Endothelial cell of umbilical vein (primary cell): ENCODE data around the gene FABP1. TPM values are rescaled to one million over a fixed set of nuclear protein-coding genes. Genes with fewer than 3 reads are reported as not detected.

ENCODE experiments used
- BruUV-seq: library from RNA; stranded (reverse); fragments of 400-500 nt; replicated peaks from 2 replicates; lab custom pipeline; 2021; lab: Mats Ljungman, UMichigan
- CTCF ChIA-PET: fragments of 300-600, 350-600 bp; sonication (Branson Sonifier 250); formaldehyde crosslinking; loops from one replicate; lab custom pipeline; 2021; ENCODE audit warnings: antibody characterized with exemption, inconsistent platforms; lab: Charles Lee
- POLR2A ChIA-PET: fragments of 300-600, 350-600 bp; sonication (Branson Sonifier 250); formaldehyde crosslinking; loops from one replicate; lab custom pipeline; 2021; ENCODE audit warnings: antibody characterized with exemption, inconsistent platforms; lab: Charles Lee
- DNase-seq: peaks from one replicate; pipeline ENCODE4 v3.0.0-alpha.2; 2011; ENCODE audit warnings: low read depth, low spot score
- FAIRE-seq: peaks from 2 replicates; lab custom pipeline; 2011; peaks lifted over from hg19 to GRCh38; lab: Jason Lieb, UNC
- H2AFZ ChIP-seq: 2 replicates; pipeline ENCODE4 v1.6.0; 2012; ENCODE audit warnings: low read depth, low read length, control low read depth, inconsistent platforms
- H3K27ac ChIP-seq: 2 replicates; pipeline ENCODE4 v1.5.1; 2011; ENCODE audit warnings: low read depth, mild to moderate bottlenecking, control low read depth, low read length, moderate library complexity; ENCODE audit not compliant: insufficient read depth
- H3K27me3 ChIP-seq, 2 experiments: 2 replicates each; pipeline versions ENCODE4 v1.6.0 to v1.6.1; 2011; ENCODE audit warnings: low read length in 2 of 2, mixed read lengths in 1 of 2; ENCODE audit not compliant: control insufficient read depth in 2 of 2, insufficient read depth in 2 of 2
- H3K36me3 ChIP-seq, 2 experiments: 2 replicates in 1 of 2; 3 replicates in 1 of 2; pipeline ENCODE4 v1.5.1; 2011; ENCODE audit warnings: low read length in 2 of 2, mild to moderate bottlenecking in 1 of 2, moderate library complexity in 1 of 2; ENCODE audit not compliant: control insufficient read depth in 2 of 2, insufficient read depth in 2 of 2; ENCODE audit errors: extremely low read depth in 1 of 2
- H3K4me1 ChIP-seq: 3 replicates; pipeline ENCODE4 v1.5.1; 2011; ENCODE audit warnings: mild to moderate bottlenecking, low read length; ENCODE audit not compliant: control insufficient read depth, insufficient read depth; ENCODE audit errors: extremely low read depth
- H3K4me2 ChIP-seq: 2 replicates; pipeline ENCODE4 v1.6.1; 2011; ENCODE audit warnings: low read length, control low read depth, mixed read lengths; ENCODE audit not compliant: insufficient read depth
- H3K4me3 ChIP-seq, 3 experiments: fragments of 200-600 bp in 1 of 3; sonication (generic), shearing (Covaris generic) in 1 of 3; replicated peaks in 1 of 3; 2 replicates each; pipeline ENCODE4 v1.5.1; 2011 to 2016; ENCODE audit warnings: control low read depth in 3 of 3, low read length in 3 of 3, mild to moderate bottlenecking in 2 of 3, inconsistent platforms in 1 of 3, low read depth in 1 of 3, moderate library complexity in 1 of 3; ENCODE audit not compliant: insufficient read depth in 1 of 3
- H3K79me2 ChIP-seq: 2 replicates; pipeline ENCODE4 v1.6.0; 2012; ENCODE audit warnings: low read length, inconsistent platforms; ENCODE audit not compliant: control insufficient read depth, insufficient read depth
- H3K9ac ChIP-seq: replicated peaks from 2 replicates; pipeline ENCODE3; 2011; ENCODE audit warnings: low read length, control low read depth; ENCODE audit not compliant: insufficient read depth; ENCODE audit errors: extremely low read depth
- H3K9me1 ChIP-seq: replicated peaks from 3 replicates; pipeline ENCODE4 v1.6.0; 2011; ENCODE audit warnings: mild to moderate bottlenecking, low read length; ENCODE audit not compliant: control insufficient read depth, insufficient read depth; ENCODE audit errors: extremely low read depth
- H3K9me3 ChIP-seq: replicated peaks from 2 replicates; pipeline ENCODE4 v1.5.1; 2012; ENCODE audit warnings: low read length, inconsistent platforms; ENCODE audit not compliant: control insufficient read depth, insufficient read depth
- H4K20me1 ChIP-seq: replicated peaks from 2 replicates; pipeline ENCODE3; 2011; ENCODE audit warnings: mild to moderate bottlenecking, low read length; ENCODE audit not compliant: control insufficient read depth, insufficient read depth; ENCODE audit errors: extremely low read depth
- EZH2 ChIP-seq: IDR thresholded peaks from 2 replicates; pipeline ENCODE4 v1.6.1; 2012; ENCODE audit warnings: borderline replicate concordance, low read depth, mild to moderate bottlenecking, moderate library complexity, low read length, inconsistent platforms; ENCODE audit not compliant: severe bottlenecking
- FOS ChIP-seq: IDR thresholded peaks from 2 replicates; pipeline ENCODE4 v1.6.1; 2011; ENCODE audit warnings: mild to moderate bottlenecking, low read length, moderate library complexity, borderline replicate concordance; ENCODE audit not compliant: insufficient read depth
- GATA2 ChIP-seq: IDR thresholded peaks from 2 replicates; pipeline ENCODE4 v1.7.0; 2011; ENCODE audit warnings: low read depth, mild to moderate bottlenecking, moderate library complexity, mixed read lengths, low read length; ENCODE audit not compliant: insufficient read length, insufficient read depth
- JUN ChIP-seq: IDR thresholded peaks from 2 replicates; pipeline ENCODE4 v1.6.1; 2011; ENCODE audit warnings: borderline replicate concordance, low read depth; ENCODE audit not compliant: insufficient read length, insufficient read depth
- MYC ChIP-seq: IDR thresholded peaks from one replicate; pipeline ENCODE4 v1.6.1; 2011; ENCODE audit warnings: mild to moderate bottlenecking, low read depth, low read length
- POLR2A ChIP-seq: IDR thresholded peaks from 2 replicates; pipeline ENCODE4 v1.6.1; 2012; ENCODE audit warnings: low read depth, mild to moderate bottlenecking, control low read depth, low read length
- POLR2AphosphoS5 ChIP-seq: IDR thresholded peaks from 2 replicates; pipeline ENCODE4 v1.6.1; 2012; ENCODE audit warnings: low read depth, mild to moderate bottlenecking, control low read depth, low read length, moderate library complexity; ENCODE audit not compliant: insufficient read depth
- dilution Hi-C: fragments of 300-500 bp; cut with MboI; formaldehyde crosslinking; loops from one replicate; pipeline ENCODE4 v1.15.0; 2019; ENCODE audit warnings: low sequenced_read_pairs; ENCODE audit not compliant: extremely low pct_ligation_motif_present
- intact Hi-C: fragments of 100-400 bp; cut with micrococcal nuclease; formaldehyde crosslinking; loops from one replicate; pipeline ENCODE4 v1.10.0; 2022
- polyA plus RNA-seq, 4 experiments: library from polyadenylated mRNA; depleted of rRNA in 3 of 4; stranded (reverse) in 3 of 4; unstranded in 1 of 4; fragments of >200 nt; gene quantifications; 2 replicates each; pipeline versions ENCODE4 v1.2.1 to v1.2.3, GENCODE V29; 2011 to 2012; ENCODE audit warnings: missing spikeins in 1 of 4
- total RNA-seq: library from RNA; stranded (reverse); gene quantifications from 2 replicates; pipeline ENCODE4 v1.2.3, GENCODE V29; 2021
- TF ChIP-seq, protein P1 (sequence below), 2 donors: IDR thresholded peaks; 1 replicate in 1 of 2; 2 replicates in 1 of 2; pipeline ENCODE4 v1.5.1; 2011; ENCODE audit warnings: low read length in 2 of 2, mild to moderate bottlenecking in 2 of 2, moderate library complexity in 2 of 2, control low read depth in 1 of 2, inconsistent platforms in 1 of 2, low read depth in 1 of 2; ENCODE audit not compliant: insufficient read depth in 1 of 2; ENCODE audit errors: extremely low read depth in 1 of 2
- TF ChIP-seq, protein P2 (sequence below): IDR thresholded peaks from 2 replicates; pipeline ENCODE4 v1.6.1; 2011; ENCODE audit not compliant: insufficient read depth, insufficient read length

Gene FABP1
- total and polyA plus RNA-seq, 2 donors (not counting 3 experiments of a cell fraction or from before 2014, with no cell fraction given) = not detected

DNA sequence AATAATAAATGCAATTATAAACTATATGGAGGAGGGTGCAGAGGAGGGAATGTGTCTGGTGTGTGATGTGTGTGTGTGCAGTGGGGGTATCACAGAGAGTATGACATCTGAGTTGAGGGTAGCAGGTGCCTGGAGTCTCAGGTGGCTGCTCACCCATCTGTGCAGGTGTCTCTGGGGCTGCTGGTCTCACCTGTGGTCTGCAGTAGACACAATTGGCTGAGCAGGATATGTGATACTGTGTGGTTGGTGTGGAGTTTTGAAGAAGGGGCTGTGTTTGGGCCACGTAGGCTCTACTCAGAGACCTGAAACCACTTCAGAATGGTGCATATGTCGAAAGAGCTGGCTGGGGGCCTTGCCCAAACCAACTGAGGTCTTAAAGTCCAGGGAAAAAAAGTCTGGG, 17.0 kb downstream of the FABP1 start:
- H3K4me3 ChIP-seq = no peak overlapping the region
- POLR2A ChIA-PET = no interaction called here
- H2AFZ ChIP-seq = no peak overlapping the region
- H3K27ac ChIP-seq = no peak overlapping the region
- intact Hi-C loops (no loop called here), dilution Hi-C loops (no loop called here)
- H3K36me3 ChIP-seq = no peaks in the 10 kb centered on the region
- H3K9me1 ChIP-seq = no peaks in the 10 kb centered on the region
- H3K4me1 ChIP-seq = no peaks in the 10 kb centered on the region
- no peaks in the 10 kb centered on the region for H3K79me2 ChIP-seq
- H3K9ac ChIP-seq = no peak overlapping the region
- no peaks in the 10 kb centered on the region for H3K27me3 ChIP-seq
- no peaks in the 10 kb centered on the region for H4K20me1 ChIP-seq
- no peak for FAIRE-seq
- CTCF ChIA-PET = no interaction called here
- no peak for TF ChIP-seq FOS
- no peak for TF ChIP-seq GATA2
- TF ChIP-seq POLR2A = no peak
- no peak for TF ChIP-seq EZH2
- no peak for TF ChIP-seq POLR2AphosphoS5
- TF ChIP-seq MYC = no peak
- no peak for TF ChIP-seq JUN
- TF ChIP-seq, protein P1, sequence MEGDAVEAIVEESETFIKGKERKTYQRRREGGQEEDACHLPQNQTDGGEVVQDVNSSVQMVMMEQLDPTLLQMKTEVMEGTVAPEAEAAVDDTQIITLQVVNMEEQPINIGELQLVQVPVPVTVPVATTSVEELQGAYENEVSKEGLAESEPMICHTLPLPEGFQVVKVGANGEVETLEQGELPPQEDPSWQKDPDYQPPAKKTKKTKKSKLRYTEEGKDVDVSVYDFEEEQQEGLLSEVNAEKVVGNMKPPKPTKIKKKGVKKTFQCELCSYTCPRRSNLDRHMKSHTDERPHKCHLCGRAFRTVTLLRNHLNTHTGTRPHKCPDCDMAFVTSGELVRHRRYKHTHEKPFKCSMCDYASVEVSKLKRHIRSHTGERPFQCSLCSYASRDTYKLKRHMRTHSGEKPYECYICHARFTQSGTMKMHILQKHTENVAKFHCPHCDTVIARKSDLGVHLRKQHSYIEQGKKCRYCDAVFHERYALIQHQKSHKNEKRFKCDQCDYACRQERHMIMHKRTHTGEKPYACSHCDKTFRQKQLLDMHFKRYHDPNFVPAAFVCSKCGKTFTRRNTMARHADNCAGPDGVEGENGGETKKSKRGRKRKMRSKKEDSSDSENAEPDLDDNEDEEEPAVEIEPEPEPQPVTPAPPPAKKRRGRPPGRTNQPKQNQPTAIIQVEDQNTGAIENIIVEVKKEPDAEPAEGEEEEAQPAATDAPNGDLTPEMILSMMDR (IDR thresholded peaks at IDR 0.05; ENCODE audit: extremely low read depth in 1 of 2, insufficient read depth in 1 of 2, low read depth in 1 of 2, low read length in 2 of 2) = no peak
- TF ChIP-seq, protein P2, sequence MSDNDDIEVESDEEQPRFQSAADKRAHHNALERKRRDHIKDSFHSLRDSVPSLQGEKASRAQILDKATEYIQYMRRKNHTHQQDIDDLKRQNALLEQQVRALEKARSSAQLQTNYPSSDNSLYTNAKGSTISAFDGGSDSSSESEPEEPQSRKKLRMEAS = no peak
- H3K4me2 ChIP-seq = no peak overlapping the region
- no peaks in the 10 kb centered on the region for H3K9me3 ChIP-seq
- no TSS peak for BruUV-seq
- no peak for DNase-seq
